Neural cell (in vitro differentiated cells): ENCODE measurements around the gene POLN. TPM values are rescaled to one million over a fixed set of nuclear protein-coding genes. Genes with fewer than 3 reads are reported as not detected.
"Not testable (repeated sequence)": the region's sequence is repeated elsewhere in the genome, so short reads cannot be mapped to it uniquely, and the experiment has no call there.

ENCODE experiments used
- H2AFZ ChIP-seq: fragments of 200-600, 300-800 bp; sonication (generic), shearing (Covaris generic); 2 replicates; pipeline ENCODE4 v1.6.0; 2014; ENCODE audit warnings: low read depth, mild to moderate bottlenecking, antibody characterized with exemption, low read length, moderate library complexity
- H3F3A ChIP-seq: fragments of 200-600 bp; shearing (Covaris generic); 2 replicates; pipeline ENCODE4 v1.6.1; 2016; ENCODE audit warnings: mild to moderate bottlenecking, moderate library complexity, mixed read lengths, antibody characterized with exemption, low read length; ENCODE audit not compliant: insufficient read depth, poor library complexity, severe bottlenecking
- H3K27ac ChIP-seq: fragments of 200-600, 300-800 bp; sonication (generic), shearing (Covaris generic); 2 replicates; pipeline ENCODE4 v1.5.1; 2014; ENCODE audit warnings: mild to moderate bottlenecking, low read length, moderate library complexity
- H3K27me3 ChIP-seq: fragments of 300-800, 200-600 bp; sonication (generic), shearing (Covaris generic); 2 replicates; pipeline ENCODE4 v1.6.0; 2014; ENCODE audit warnings: mild to moderate bottlenecking, low read depth, low read length, moderate library complexity; ENCODE audit not compliant: insufficient read depth
- H3K36me3 ChIP-seq: fragments of 300-800, 200-600 bp; sonication (generic), shearing (Covaris generic); 2 replicates; pipeline ENCODE4 v1.5.1; 2014; ENCODE audit warnings: mild to moderate bottlenecking, antibody characterized with exemption, low read length, moderate library complexity; ENCODE audit not compliant: insufficient read depth
- H3K4me2 ChIP-seq: fragments of 300-800, 200-600 bp; sonication (generic), shearing (Covaris generic); 2 replicates; pipeline ENCODE4 v1.6.0; 2014; ENCODE audit warnings: mild to moderate bottlenecking, low read length
- H3K4me3 ChIP-seq: fragments of 300-800, 200-600 bp; sonication (generic), shearing (Covaris generic); 2 replicates; pipeline ENCODE4 v1.5.1; 2014; ENCODE audit warnings: mild to moderate bottlenecking, low read length, moderate library complexity
- H3K79me2 ChIP-seq: fragments of 200-600 bp; shearing (Covaris generic); replicated peaks from 2 replicates; pipeline ENCODE4 v1.6.0; 2014; ENCODE audit warnings: mild to moderate bottlenecking, low read length, moderate library complexity; ENCODE audit not compliant: insufficient read depth
- H3K9ac ChIP-seq: fragments of 300-800, 200-600 bp; sonication (generic), shearing (Covaris generic); 2 replicates; pipeline ENCODE4 v1.6.1; 2016; ENCODE audit warnings: mild to moderate bottlenecking, low read length, mixed read lengths
- H3K9me2 ChIP-seq: fragments of 200-600 bp; shearing (Covaris generic); 2 replicates; pipeline ENCODE4 v1.6.1; 2016; ENCODE audit warnings: mild to moderate bottlenecking, low read length, mixed read lengths; ENCODE audit not compliant: insufficient read depth
- H3K9me3 ChIP-seq: fragments of 200-600, 300-800 bp; sonication (generic), shearing (Covaris generic); 2 replicates; pipeline ENCODE4 v1.6.1; 2016; ENCODE audit warnings: mild to moderate bottlenecking, mixed run types, low read length, moderate library complexity, mixed read lengths
- H4K20me1 ChIP-seq: fragments of 200-600 bp; shearing (Covaris generic); 2 replicates; pipeline ENCODE4 v1.6.1; 2016; ENCODE audit warnings: mild to moderate bottlenecking, mixed run types; ENCODE audit not compliant: insufficient read depth
- EP300 ChIP-seq: fragments of 450-650 bp; conservative IDR thresholded peaks from 2 replicates; pipeline ENCODE4 v1.6.1; 2014; ENCODE audit warnings: antibody characterized with exemption, mild to moderate bottlenecking, moderate library complexity; ENCODE audit not compliant: poor library complexity, severe bottlenecking
- EZH2 ChIP-seq: fragments of 200-600, 300-800 bp; shearing (Covaris generic), sonication (generic); IDR thresholded peaks from 2 replicates; pipeline ENCODE4 v1.6.1; 2014; ENCODE audit warnings: antibody characterized with exemption, low read length, borderline replicate concordance, mild to moderate bottlenecking; ENCODE audit not compliant: insufficient read depth, poor library complexity, severe bottlenecking
- MXI1 ChIP-seq: fragments of 450-650 bp; conservative IDR thresholded peaks from 2 replicates; pipeline ENCODE4 v1.6.1; 2014; ENCODE audit warnings: antibody characterized with exemption, mild to moderate bottlenecking; ENCODE audit not compliant: poor library complexity, severe bottlenecking
- POLR2AphosphoS5 ChIP-seq: IDR thresholded peaks from 2 replicates; pipeline ENCODE4 v1.6.1; 2012
- RAD21 ChIP-seq: fragments of 450-650 bp; conservative IDR thresholded peaks from 2 replicates; pipeline ENCODE4 v1.6.1; 2014; ENCODE audit warnings: antibody characterized with exemption, mild to moderate bottlenecking, moderate library complexity
- SMC3 ChIP-seq: fragments of 450-650 bp; conservative IDR thresholded peaks from 2 replicates; pipeline ENCODE4 v1.6.1; 2014; ENCODE audit warnings: antibody characterized with exemption, mild to moderate bottlenecking, moderate library complexity; ENCODE audit not compliant: poor library complexity
- TAF1 ChIP-seq: IDR thresholded peaks from 2 replicates; pipeline ENCODE4 v1.6.1; 2012; ENCODE audit warnings: low read depth
- polyA plus RNA-seq: library from polyadenylated mRNA; depleted of rRNA; stranded (reverse); fragments of >200 nt; gene quantifications from 2 replicates; pipeline ENCODE4 v1.2.3, GENCODE V29; 2014
- TF ChIP-seq, protein P1 (sequence below): fragments of 450-650 bp; IDR thresholded peaks from 2 replicates; pipeline ENCODE4 v1.5.1; 2014; ENCODE audit warnings: antibody characterized with exemption, mild to moderate bottlenecking, moderate library complexity; ENCODE audit not compliant: poor library complexity, severe bottlenecking
- TF ChIP-seq, protein P2 (sequence below): IDR thresholded peaks from 2 replicates; pipeline ENCODE4 v1.6.1; 2012; ENCODE audit warnings: borderline replicate concordance

Gene POLN
- polyA plus RNA-seq, 1 donor from 2014 or later, result 1.1 TPM

DNA sequence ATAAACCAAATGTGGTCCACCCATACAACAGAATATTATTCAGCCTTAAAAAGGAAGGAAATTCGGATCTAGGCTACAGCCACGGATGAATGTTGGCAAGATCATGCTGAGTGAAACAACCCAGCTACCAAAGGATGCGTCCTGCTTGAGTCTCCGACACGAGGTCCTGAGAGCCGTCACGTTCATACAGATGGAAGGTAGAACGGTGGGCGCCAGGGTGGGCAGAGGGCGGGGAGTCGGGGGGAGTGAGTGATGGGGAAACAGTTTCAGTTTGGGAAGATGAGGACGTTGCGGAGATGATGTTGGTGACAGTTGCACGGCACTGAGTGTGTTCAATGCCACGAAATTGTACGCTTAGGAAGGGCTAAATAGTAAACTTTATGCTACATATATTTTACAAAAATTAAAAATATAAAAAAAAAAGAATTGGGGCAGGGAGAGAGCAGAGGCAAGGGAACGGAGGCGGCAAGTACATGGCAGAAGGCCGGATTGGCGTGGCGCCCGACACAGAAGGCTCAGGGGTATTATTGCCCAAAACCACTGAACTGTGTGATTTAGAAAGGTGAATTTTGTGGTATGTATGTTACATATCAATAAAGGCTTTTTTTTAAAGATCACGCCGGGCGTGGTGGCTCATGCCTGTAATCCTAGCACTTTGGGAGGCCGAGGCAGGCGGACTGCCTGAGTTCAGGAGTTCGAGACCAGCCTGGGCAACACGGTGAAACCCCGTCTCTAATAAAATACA is 34.8 kb upstream of the POLN start:
- Histone ChIP-seq H3K9me2 (no peaks in the 10 kb centered on the region), H3K79me2 (no peaks in the 10 kb centered on the region), H3F3A (no peaks in the 10 kb centered on the region), H4K20me1 (no peaks in the 10 kb centered on the region), H3K9ac (no peak overlapping the region), H2AFZ (no peak overlapping the region), H3K4me3 (no peak overlapping the region), H3K4me2 (no peak overlapping the region), H3K36me3 (no peaks in the 10 kb centered on the region), H3K27ac (no peak overlapping the region), H3K27me3 (no peaks in the 10 kb centered on the region), H3K9me3 (no peaks in the 10 kb centered on the region)
- TF ChIP-seq TAF1 (no peak), POLR2AphosphoS5 (no peak), MXI1 (no peak), SMC3 (no peak)
- TF ChIP-seq, protein P1, sequence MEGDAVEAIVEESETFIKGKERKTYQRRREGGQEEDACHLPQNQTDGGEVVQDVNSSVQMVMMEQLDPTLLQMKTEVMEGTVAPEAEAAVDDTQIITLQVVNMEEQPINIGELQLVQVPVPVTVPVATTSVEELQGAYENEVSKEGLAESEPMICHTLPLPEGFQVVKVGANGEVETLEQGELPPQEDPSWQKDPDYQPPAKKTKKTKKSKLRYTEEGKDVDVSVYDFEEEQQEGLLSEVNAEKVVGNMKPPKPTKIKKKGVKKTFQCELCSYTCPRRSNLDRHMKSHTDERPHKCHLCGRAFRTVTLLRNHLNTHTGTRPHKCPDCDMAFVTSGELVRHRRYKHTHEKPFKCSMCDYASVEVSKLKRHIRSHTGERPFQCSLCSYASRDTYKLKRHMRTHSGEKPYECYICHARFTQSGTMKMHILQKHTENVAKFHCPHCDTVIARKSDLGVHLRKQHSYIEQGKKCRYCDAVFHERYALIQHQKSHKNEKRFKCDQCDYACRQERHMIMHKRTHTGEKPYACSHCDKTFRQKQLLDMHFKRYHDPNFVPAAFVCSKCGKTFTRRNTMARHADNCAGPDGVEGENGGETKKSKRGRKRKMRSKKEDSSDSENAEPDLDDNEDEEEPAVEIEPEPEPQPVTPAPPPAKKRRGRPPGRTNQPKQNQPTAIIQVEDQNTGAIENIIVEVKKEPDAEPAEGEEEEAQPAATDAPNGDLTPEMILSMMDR, result no peak
- TF ChIP-seq, protein P2, sequence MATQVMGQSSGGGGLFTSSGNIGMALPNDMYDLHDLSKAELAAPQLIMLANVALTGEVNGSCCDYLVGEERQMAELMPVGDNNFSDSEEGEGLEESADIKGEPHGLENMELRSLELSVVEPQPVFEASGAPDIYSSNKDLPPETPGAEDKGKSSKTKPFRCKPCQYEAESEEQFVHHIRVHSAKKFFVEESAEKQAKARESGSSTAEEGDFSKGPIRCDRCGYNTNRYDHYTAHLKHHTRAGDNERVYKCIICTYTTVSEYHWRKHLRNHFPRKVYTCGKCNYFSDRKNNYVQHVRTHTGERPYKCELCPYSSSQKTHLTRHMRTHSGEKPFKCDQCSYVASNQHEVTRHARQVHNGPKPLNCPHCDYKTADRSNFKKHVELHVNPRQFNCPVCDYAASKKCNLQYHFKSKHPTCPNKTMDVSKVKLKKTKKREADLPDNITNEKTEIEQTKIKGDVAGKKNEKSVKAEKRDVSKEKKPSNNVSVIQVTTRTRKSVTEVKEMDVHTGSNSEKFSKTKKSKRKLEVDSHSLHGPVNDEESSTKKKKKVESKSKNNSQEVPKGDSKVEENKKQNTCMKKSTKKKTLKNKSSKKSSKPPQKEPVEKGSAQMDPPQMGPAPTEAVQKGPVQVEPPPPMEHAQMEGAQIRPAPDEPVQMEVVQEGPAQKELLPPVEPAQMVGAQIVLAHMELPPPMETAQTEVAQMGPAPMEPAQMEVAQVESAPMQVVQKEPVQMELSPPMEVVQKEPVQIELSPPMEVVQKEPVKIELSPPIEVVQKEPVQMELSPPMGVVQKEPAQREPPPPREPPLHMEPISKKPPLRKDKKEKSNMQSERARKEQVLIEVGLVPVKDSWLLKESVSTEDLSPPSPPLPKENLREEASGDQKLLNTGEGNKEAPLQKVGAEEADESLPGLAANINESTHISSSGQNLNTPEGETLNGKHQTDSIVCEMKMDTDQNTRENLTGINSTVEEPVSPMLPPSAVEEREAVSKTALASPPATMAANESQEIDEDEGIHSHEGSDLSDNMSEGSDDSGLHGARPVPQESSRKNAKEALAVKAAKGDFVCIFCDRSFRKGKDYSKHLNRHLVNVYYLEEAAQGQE, result no peak

DNA sequence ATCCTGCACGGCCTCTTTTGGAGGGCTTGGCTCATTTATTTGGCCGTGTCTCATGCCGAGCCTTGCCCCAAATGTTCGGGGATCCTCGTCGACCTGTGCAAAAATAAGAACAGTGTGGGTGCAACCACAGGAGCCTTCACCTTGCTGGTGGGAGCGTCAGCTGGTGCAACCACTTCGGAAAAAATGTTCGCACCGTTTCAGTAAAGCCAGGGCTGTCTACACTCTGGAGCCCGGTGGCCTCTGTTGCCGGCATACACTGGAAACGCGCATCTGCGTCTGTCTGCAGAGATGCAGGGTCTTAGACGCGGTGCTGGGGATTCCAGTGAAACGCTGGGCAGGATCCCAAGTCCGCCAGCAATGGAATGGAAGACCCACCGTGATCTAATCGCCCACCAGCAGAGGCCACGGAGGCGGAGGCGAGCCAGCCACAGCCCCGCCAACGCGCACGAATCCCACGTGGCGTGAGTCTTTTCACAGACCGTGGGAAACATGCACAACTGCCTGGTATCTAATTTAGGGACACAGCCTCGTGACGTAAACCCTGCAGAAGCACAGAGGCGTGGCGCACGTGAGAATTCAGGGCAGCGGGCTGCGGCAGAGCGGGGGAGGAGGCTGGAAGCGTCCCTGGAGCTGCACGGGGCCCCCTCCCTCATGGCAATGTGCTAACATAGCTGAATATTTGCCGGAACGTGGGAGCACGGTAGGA is 33.8 kb upstream of the POLN start:
- Histone ChIP-seq H3K9me2 (no peaks in the 10 kb centered on the region), H2AFZ (no peak overlapping the region), H3K79me2 (no peaks in the 10 kb centered on the region), H3F3A (no peaks in the 10 kb centered on the region), H3K9ac (no peak overlapping the region), H4K20me1 (no peaks in the 10 kb centered on the region), H3K4me3 (no peak overlapping the region), H3K36me3 (no peaks in the 10 kb centered on the region), H3K4me2 (no peak overlapping the region), H3K9me3 (no peaks in the 10 kb centered on the region), H3K27me3 (no peaks in the 10 kb centered on the region), H3K27ac (no peak overlapping the region)
- no peak for TF ChIP-seq TAF1
- no peak for TF ChIP-seq RAD21
- TF ChIP-seq, protein P2, result no peak
- TF ChIP-seq EP300, result no peak
- TF ChIP-seq, protein P1, result no peak
- TF ChIP-seq POLR2AphosphoS5, result no peak
- no peak for TF ChIP-seq EZH2
- no peak for TF ChIP-seq SMC3
- no peak for TF ChIP-seq MXI1

DNA sequence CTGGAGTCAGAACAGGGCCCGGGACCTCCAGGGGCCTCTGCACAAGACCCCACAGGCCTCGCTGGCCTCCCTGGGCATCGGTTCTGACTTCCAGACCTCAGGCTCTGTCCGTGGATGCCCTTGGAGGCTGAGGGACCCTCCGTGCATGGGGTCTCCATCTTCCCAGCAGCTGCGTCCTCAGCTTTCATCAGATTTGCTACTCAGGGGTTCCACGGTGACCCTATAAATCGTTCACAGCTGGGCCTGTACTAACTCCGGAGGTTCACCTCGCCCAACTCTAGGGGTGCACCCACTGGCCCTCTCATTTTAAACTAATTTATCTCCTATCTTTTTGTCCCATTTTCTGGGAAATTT is 33.1 kb upstream of the POLN start:
- not testable (repeated sequence) for H3K9ac ChIP-seq, H3K79me2 ChIP-seq, H3K27me3 ChIP-seq, H3K4me3 ChIP-seq, H4K20me1 ChIP-seq, H3K27ac ChIP-seq, H3K9me3 ChIP-seq, H3K36me3 ChIP-seq, H3K4me2 ChIP-seq, H3F3A ChIP-seq, H2AFZ ChIP-seq, H3K9me2 ChIP-seq
